ENCODE results near the gene SLC34A1.
A peak's percentile ranks its signal among the peaks of the same experiment; 100 is the strongest.

The SLC34A1 gene

GRCh38 chr5:177446200-177447065, 62.2 kb downstream of the SLC34A1 start, which contains the start of gene PRR7:
Gene PRR7, plus strand, starts transcription at chr5:177446814. Its CDS starts 8,254 bp downstream, at chr5:177455068.
- DNase-seq (ENCODE audit: low spot score): peak; percentile 84

DNA sequence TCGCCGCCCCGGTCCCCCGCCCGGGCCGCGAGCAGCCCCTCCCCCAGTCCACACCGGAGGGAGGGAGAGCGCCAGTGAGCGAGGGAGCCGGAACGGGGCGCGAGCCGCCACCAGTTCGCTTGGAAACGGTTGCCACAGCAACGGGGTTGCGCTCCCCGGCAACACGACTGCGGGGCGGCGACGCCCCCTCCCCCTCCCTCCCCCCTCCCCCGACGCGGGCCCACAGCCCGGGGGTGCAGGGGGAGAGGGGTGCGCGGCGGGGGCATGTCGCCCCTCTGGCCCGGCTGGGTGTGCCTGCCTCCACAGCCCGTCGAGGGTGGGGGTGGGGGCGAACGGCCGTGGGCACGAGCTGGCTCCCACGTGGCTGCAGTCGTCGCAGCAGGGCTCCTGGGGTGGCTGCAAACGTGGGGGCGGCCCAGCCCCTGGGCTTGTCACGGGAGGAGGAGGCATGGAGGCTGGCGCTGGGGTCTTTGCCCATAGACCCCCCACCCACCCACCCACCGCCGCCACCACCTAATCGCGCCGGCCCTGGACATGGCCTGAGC, 62.9 kb downstream of the SLC34A1 start:
- DNase-seq (ENCODE audit: low spot score): peak; percentile 90

- peak; percentile 78 for DNase-seq (ENCODE audit: low spot score)
Measured at GRCh38 chr5:177447611-177448243, 63.5 kb downstream of the SLC34A1 start.
